HEK293 (cell line): ENCODE measurements around the gene EVX1.

Experiments
- CTCF ChIA-PET: fragments of 350-600 bp; formaldehyde crosslinking; extraction: SDS; loops from one replicate; lab custom pipeline; 2021; ENCODE audit warnings: antibody characterized with exemption; lab: Yijun Ruan, JAX
- POLR2A ChIA-PET: fragments of 300-600 bp; formaldehyde crosslinking; extraction: SDS; loops from one replicate; lab custom pipeline; 2020; ENCODE audit warnings: antibody characterized with exemption, inconsistent platforms; lab: Yijun Ruan, JAX
- H3K27ac ChIP-seq: fragments of 200-500 bp; sonication (Bioruptor generic); 2 replicates; pipeline ENCODE4 v1.5.1; 2014; ENCODE audit warnings: low read depth, low read length, control low read depth, inconsistent platforms; ENCODE audit errors: extremely low read depth
- H3K36me3 ChIP-seq, 2 experiments: fragments of 200-500 bp in 1 of 2; sonication (Bioruptor generic) in 1 of 2; 1 replicate in 1 of 2; 2 replicates in 1 of 2; pipeline ENCODE4 v1.5.1; 2014 to 2017; ENCODE audit warnings: inconsistent platforms in 2 of 2, low read length in 2 of 2; ENCODE audit not compliant: control insufficient read depth in 2 of 2, insufficient read depth in 1 of 2
- H3K4me1 ChIP-seq: fragments of 200-500 bp; sonication (Bioruptor generic); 2 replicates; pipeline ENCODE4 v1.5.1; 2014; ENCODE audit warnings: mild to moderate bottlenecking, low read length, inconsistent platforms; ENCODE audit not compliant: control insufficient read depth, insufficient read depth
- H3K4me3 ChIP-seq: 2 replicates; pipeline ENCODE4 v1.5.1; 2011; ENCODE audit warnings: low read depth, mild to moderate bottlenecking, control low read depth, low read length, moderate library complexity
- H3K9me3 ChIP-seq: fragments of 200-500 bp; sonication (Bioruptor generic); 2 replicates; pipeline ENCODE4 v1.5.1; 2014; ENCODE audit warnings: low read depth, low read length, inconsistent platforms; ENCODE audit not compliant: control insufficient read depth, insufficient read depth
- EGR2 ChIP-seq: fragments of 450-650 bp; formaldehyde crosslinking; IDR thresholded peaks from 2 replicates; pipeline ENCODE4 v1.5.1; 2016; ENCODE audit warnings: low read depth, missing biosample characterization, missing genetic modification characterization
- KLF1 ChIP-seq: fragments of 450-650 bp; formaldehyde crosslinking; IDR thresholded peaks from 2 replicates; pipeline ENCODE4 v1.5.1; 2016; ENCODE audit warnings: missing biosample characterization, missing genetic modification characterization
- ZBTB20 ChIP-seq: fragments of 450-650 bp; formaldehyde crosslinking; IDR thresholded peaks from 2 replicates; pipeline ENCODE4 v1.5.1; 2016; ENCODE audit warnings: missing biosample characterization, missing genetic modification characterization
- ZBTB48 ChIP-seq: fragments of 450-650 bp; formaldehyde crosslinking; IDR thresholded peaks from 2 replicates; pipeline ENCODE4 v1.5.1; 2016; ENCODE audit warnings: missing biosample characterization, missing genetic modification characterization
- ZNF155 ChIP-seq: fragments of 450-650 bp; formaldehyde crosslinking; IDR thresholded peaks from 2 replicates; pipeline ENCODE4 v1.5.1; 2016; ENCODE audit warnings: missing biosample characterization, missing genetic modification characterization
- ZNF211 ChIP-seq: fragments of 450-650 bp; formaldehyde crosslinking; IDR thresholded peaks from 2 replicates; pipeline ENCODE4 v1.5.1; 2016; ENCODE audit warnings: low read depth, missing biosample characterization, missing genetic modification characterization
- ZNF274 ChIP-seq, 2 experiments: fragments of 200-500 bp in 1 of 2; fragments of 450-650 bp in 1 of 2; sonication (Bioruptor generic) in 1 of 2; formaldehyde crosslinking in 1 of 2; IDR thresholded peaks; 2 replicates each; pipeline versions ENCODE4 v1.5.1 to v1.6.1; 2014 to 2016; ENCODE audit warnings: borderline replicate concordance in 1 of 2, inconsistent platforms in 1 of 2, low read length in 1 of 2, missing biosample characterization in 1 of 2, missing genetic modification characterization in 1 of 2
- ZNF292 ChIP-seq: fragments of 450-650 bp; formaldehyde crosslinking; IDR thresholded peaks from 2 replicates; pipeline ENCODE4 v1.5.1; 2016; ENCODE audit warnings: low read depth, missing biosample characterization, missing genetic modification characterization, borderline replicate concordance
- ZNF354C ChIP-seq: fragments of 450-650 bp; formaldehyde crosslinking; IDR thresholded peaks from 2 replicates; pipeline ENCODE4 v1.5.1; 2016; ENCODE audit warnings: missing biosample characterization, missing genetic modification characterization, low read depth, borderline replicate concordance
- ZNF404 ChIP-seq: fragments of 450-650 bp; formaldehyde crosslinking; IDR thresholded peaks from 2 replicates; pipeline ENCODE4 v1.5.1; 2017; ENCODE audit warnings: missing biosample characterization, missing genetic modification characterization
- ZNF423 ChIP-seq: fragments of 450-650 bp; formaldehyde crosslinking; IDR thresholded peaks from 2 replicates; pipeline ENCODE4 v1.5.1; 2016; ENCODE audit warnings: missing biosample characterization, missing genetic modification characterization
- ZNF426 ChIP-seq: fragments of 450-650 bp; formaldehyde crosslinking; IDR thresholded peaks from 2 replicates; pipeline ENCODE4 v1.5.1; 2017; ENCODE audit warnings: missing biosample characterization, missing genetic modification characterization, mild to moderate bottlenecking, inconsistent platforms, moderate library complexity
- ZNF510 ChIP-seq: fragments of 450-650 bp; formaldehyde crosslinking; IDR thresholded peaks from 2 replicates; pipeline ENCODE4 v1.5.1; 2018; ENCODE audit warnings: mild to moderate bottlenecking, missing genetic modification characterization, missing biosample characterization; ENCODE audit not compliant: insufficient replicate concordance
- ZNF555 ChIP-seq: fragments of 450-650 bp; formaldehyde crosslinking; conservative IDR thresholded peaks from 2 replicates; pipeline ENCODE4 v1.5.1; 2017; ENCODE audit warnings: missing biosample characterization, mild to moderate bottlenecking, missing genetic modification characterization, inconsistent platforms
- ZNF670 ChIP-seq: fragments of 450-650 bp; formaldehyde crosslinking; IDR thresholded peaks from 2 replicates; pipeline ENCODE4 v1.5.1; 2016; ENCODE audit warnings: missing biosample characterization, missing genetic modification characterization, low read depth
- ZNF677 ChIP-seq: fragments of 450-650 bp; IDR thresholded peaks from 2 replicates; pipeline ENCODE4 v1.5.0; 2018; ENCODE audit warnings: missing biosample characterization, mild to moderate bottlenecking, missing genetic modification characterization, moderate library complexity
- ZNF76 ChIP-seq: fragments of 450-650 bp; formaldehyde crosslinking; IDR thresholded peaks from 2 replicates; pipeline ENCODE4; 2016; ENCODE audit warnings: low read depth, missing biosample characterization, missing genetic modification characterization, borderline replicate concordance
- TF ChIP-seq, protein P1 (sequence below): fragments of 450-650 bp; formaldehyde crosslinking; IDR thresholded peaks from 2 replicates; pipeline ENCODE4 v1.5.1; 2016; ENCODE audit warnings: missing biosample characterization, missing genetic modification characterization
- TF ChIP-seq, protein P2 (sequence below): fragments of 450-650 bp; formaldehyde crosslinking; IDR thresholded peaks from 2 replicates; pipeline ENCODE4 v1.5.1; 2017; ENCODE audit warnings: missing biosample characterization, missing genetic modification characterization

EVX1 gene

DNA sequence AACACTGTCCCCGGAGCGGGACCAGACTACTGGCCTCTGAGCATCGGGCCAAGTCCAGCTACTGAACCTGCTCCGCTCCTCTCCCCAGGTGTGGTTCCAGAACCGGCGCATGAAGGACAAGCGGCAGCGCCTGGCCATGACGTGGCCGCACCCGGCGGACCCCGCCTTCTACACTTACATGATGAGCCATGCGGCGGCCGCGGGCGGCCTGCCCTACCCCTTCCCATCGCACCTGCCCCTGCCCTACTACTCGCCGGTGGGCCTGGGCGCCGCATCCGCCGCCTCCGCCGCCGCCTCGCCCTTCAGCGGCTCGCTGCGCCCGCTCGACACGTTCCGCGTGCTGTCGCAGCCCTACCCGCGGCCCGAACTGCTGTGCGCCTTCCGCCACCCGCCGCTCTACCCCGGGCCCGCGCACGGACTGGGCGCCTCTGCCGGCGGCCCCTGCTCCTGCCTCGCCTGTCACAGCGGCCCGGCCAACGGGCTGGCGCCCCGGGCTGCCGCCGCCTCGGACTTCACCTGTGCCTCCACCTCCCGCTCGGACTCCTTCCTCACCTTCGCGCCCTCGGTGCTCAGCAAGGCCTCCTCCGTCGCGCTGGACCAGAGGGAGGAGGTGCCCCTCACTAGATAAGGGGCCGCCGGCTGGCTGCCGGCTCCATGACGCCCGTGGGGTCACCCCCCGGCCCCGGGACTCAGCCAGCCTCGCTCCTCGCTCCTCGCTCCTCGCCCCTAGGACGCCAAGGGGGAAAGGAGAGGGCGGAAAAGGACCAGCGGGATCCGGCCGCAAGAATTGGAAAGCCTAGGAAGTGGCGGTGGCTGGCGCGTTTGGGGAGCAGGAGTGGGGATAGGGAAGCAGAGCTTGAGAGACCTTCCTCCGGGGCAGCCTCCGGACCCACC, 3.4 kb downstream of the EVX1 start:
- no peaks in the 10 kb centered on the region; the same call in 1 of the 2 replicates for H3K4me1 ChIP-seq
- no peak for TF ChIP-seq ZNF423 (tag by site-specific recombination)
- no peak for TF ChIP-seq ZBTB48 (tag by site-specific recombination)
- TF ChIP-seq EGR2 (tag by site-specific recombination): no peak
- no peak for TF ChIP-seq ZNF211 (tag by site-specific recombination)
- TF ChIP-seq ZNF426 (tag by site-specific recombination): no peak
- no peak for TF ChIP-seq ZNF76 (tag by site-specific recombination)
- TF ChIP-seq, protein P1, sequence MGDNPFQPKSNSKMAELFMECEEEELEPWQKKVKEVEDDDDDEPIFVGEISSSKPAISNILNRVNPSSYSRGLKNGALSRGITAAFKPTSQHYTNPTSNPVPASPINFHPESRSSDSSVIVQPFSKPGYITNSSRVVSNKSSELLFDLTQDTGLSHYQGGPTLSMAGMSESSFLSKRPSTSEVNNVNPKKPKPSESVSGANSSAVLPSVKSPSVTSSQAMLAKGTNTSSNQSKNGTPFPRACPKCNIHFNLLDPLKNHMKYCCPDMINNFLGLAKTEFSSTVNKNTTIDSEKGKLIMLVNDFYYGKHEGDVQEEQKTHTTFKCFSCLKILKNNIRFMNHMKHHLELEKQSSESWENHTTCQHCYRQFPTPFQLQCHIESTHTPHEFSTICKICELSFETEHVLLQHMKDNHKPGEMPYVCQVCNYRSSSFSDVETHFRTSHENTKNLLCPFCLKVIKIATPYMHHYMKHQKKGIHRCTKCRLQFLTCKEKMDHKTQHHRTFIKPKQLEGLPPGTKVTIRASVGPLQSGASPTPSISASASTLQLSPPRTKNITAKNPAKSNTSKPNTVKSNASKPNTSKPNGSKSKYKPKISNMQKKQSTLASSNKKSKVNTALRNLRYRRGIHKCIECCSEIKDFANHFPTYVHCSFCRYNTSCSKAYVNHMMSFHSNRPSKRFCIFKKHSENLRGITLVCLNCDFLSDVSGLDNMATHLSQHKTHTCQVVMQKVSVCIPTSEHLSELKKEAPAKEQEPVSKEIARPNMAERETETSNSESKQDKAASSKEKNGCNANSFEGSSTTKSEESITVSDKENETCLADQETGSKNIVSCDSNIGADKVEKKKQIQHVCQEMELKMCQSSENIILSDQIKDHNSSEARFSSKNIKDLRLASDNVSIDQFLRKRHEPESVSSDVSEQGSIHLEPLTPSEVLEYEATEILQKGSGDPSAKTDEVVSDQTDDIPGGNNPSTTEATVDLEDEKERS (tag by site-specific recombination): no peak
- TF ChIP-seq ZBTB20 (tag by site-specific recombination): no peak
- no peak for TF ChIP-seq ZNF354C (tag by site-specific recombination)
- TF ChIP-seq, protein P2, sequence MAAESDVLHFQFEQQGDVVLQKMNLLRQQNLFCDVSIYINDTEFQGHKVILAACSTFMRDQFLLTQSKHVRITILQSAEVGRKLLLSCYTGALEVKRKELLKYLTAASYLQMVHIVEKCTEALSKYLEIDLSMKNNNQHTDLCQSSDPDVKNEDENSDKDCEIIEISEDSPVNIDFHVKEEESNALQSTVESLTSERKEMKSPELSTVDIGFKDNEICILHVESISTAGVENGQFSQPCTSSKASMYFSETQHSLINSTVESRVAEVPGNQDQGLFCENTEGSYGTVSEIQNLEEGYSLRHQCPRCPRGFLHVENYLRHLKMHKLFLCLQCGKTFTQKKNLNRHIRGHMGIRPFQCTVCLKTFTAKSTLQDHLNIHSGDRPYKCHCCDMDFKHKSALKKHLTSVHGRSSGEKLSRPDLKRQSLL: no peak
- no peak for TF ChIP-seq ZNF404 (tag by site-specific recombination)
- no peak for TF ChIP-seq KLF1 (tag by site-specific recombination)
- TF ChIP-seq ZNF555: no peak
- no peak for TF ChIP-seq ZNF670
- TF ChIP-seq ZNF510 (tag by site-specific recombination): no peak
- TF ChIP-seq ZNF292 (tag by site-specific recombination): no peak
- TF ChIP-seq ZNF274 (IDR thresholded peaks at IDR 0.05; ENCODE audit: low read length): no peak
- no peak for TF ChIP-seq ZNF274 (tag by site-specific recombination; IDR thresholded peaks at IDR 0.05; ENCODE audit: borderline replicate concordance)
- TF ChIP-seq ZNF155: no peak
- TF ChIP-seq, all 188 proteins: peak for 0
- POLR2A ChIA-PET: no interaction called here
- no peaks in the 10 kb centered on the region for H3K9me3 ChIP-seq
- H3K27ac ChIP-seq: no peak overlapping the region
- H3K4me3 ChIP-seq: no peak overlapping the region
- CTCF ChIA-PET: interaction anchor here (0.6 kb wide), 1 partner anchor 362 kb away, joined by 3 read pairs; no protein-coding TSS in a partner anchor
- no peaks in the 10 kb centered on the region for H3K36me3 ChIP-seq

DNA sequence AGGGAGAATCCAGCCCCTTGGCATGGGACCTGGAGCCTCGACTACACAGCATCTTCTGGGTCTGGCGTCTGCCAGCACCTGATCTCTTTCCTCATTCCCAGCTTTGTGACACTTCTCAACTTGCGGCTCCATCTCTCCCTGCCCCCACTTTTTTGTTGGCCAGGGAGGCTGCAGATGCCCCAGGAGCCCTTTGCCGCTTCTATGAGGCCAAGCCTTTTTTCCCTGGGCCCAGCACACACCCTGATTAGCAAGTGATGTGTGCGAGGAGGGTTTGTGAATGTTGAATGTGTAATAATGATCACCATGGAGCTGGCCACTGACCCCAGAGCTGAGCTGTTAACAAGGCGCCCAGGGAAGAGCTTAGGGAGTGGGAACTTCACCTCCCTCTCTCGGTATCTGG, 4.4 kb downstream of the EVX1 start:
- H3K27ac ChIP-seq: no peak overlapping the region
- no peak for TF ChIP-seq ZNF677 (tag by site-specific recombination)
- TF ChIP-seq, all 188 proteins: peak for 0
- H3K4me1 ChIP-seq: no peaks in the 10 kb centered on the region
- H3K36me3 ChIP-seq: no peaks in the 10 kb centered on the region
- POLR2A ChIA-PET: no interaction called here
- H3K9me3 ChIP-seq: no peaks in the 10 kb centered on the region
- CTCF ChIA-PET: interaction anchor here (0.6 kb wide), 1 partner anchor 361 kb away, joined by 3 read pairs; no protein-coding TSS in a partner anchor
- H3K4me3 ChIP-seq: no peak overlapping the region
